Gastrocnemius medialis (tissue), 4 donors: ENCODE results near the gene PCOLCE2. TPM values are rescaled to one million over a fixed set of nuclear protein-coding genes. Genes with fewer than 3 reads are reported as not detected.
"Not testable (repeated sequence)": the region's sequence is repeated elsewhere in the genome, so short reads cannot be mapped to it uniquely, and the experiment has no call there.

ENCODE experiments used
- ATAC-seq, 2 donors: fragments of 150-250 bp; one replicate each; pipeline ENCODE4 v1.9.1; 2016
- DNase-seq, 2 donors: peaks; one replicate each; pipeline ENCODE4 v3.0.0-alpha.2; 2019
- H3K27ac ChIP-seq, 4 donors: fragments of 200-600 bp; sonication (generic); 1 replicate in 1 of 4; 2 replicates in 3 of 4; pipeline ENCODE4 v1.5.1; 2016 to 2018; ENCODE audit warnings: mild to moderate bottlenecking in 2 of 4, moderate library complexity in 1 of 4
- H3K27me3 ChIP-seq, 3 donors: fragments of 200-600 bp; sonication (generic) in 2 of 3; 1 replicate in 1 of 3; 2 replicates in 2 of 3; pipeline versions ENCODE4 v1.5.1 to v1.6.0; 2016 to 2019; ENCODE audit warnings: mild to moderate bottlenecking in 1 of 3, moderate library complexity in 1 of 3
- H3K36me3 ChIP-seq, 2 donors: fragments of 200-600 bp; sonication (generic) in 1 of 2; one replicate each; pipeline ENCODE4 v1.5.1; 2017 to 2018
- H3K4me1 ChIP-seq, 2 donors: fragments of 200-600 bp; sonication (generic) in 1 of 2; one replicate each; pipeline ENCODE4 v1.5.1; 2016 to 2017; ENCODE audit warnings: mild to moderate bottlenecking in 2 of 2
- H3K4me3 ChIP-seq, 4 donors: fragments of 200-600 bp; sonication (generic) in 3 of 4; 1 replicate in 1 of 4; 2 replicates in 3 of 4; pipeline ENCODE4 v1.5.1; 2016 to 2019; ENCODE audit warnings: mild to moderate bottlenecking in 2 of 4
- H3K9me3 ChIP-seq, 3 donors: fragments of 200-600 bp; sonication (generic) in 2 of 3; 1 replicate in 1 of 3; 2 replicates in 2 of 3; pipeline ENCODE4 v1.5.1; 2016 to 2019
- POLR2A ChIP-seq, 2 donors: fragments of 450-650 bp; IDR thresholded peaks; one replicate each; pipeline ENCODE4 v1.6.1; 2017; ENCODE audit warnings: antibody characterized with exemption in 2 of 2, mild to moderate bottlenecking in 2 of 2, moderate library complexity in 2 of 2
- in situ Hi-C, 4 donors: fragments of 200-750 bp; cut with MboI; loops; one replicate each; pipeline versions ENCODE4 v1.15.0 to v1.8.0; 2017; ENCODE audit warnings: low sequenced_read_pairs in 4 of 4
- intact Hi-C: fragments of 100-400 bp; cut with DNase I; formaldehyde crosslinking; loops from one replicate; pipeline ENCODE4 v1.15.1; 2023; ENCODE audit warnings: low total_unique reads
- total RNA-seq, 4 donors: library from RNA; depleted of rRNA; stranded (reverse); fragments of >200 nt; gene quantifications; one replicate each; pipeline versions ENCODE4 v1.1.0 to v1.2.3, GENCODE V29; 2016
- TF ChIP-seq, protein P1 (sequence below), 5 experiments: fragments of 450-650 bp in 3 of 5; fragments of 200-600 bp in 2 of 5; sonication (generic) in 2 of 5; IDR thresholded peaks in 4 of 5; conservative IDR thresholded peaks in 1 of 5; 1 replicate in 4 of 5; 2 replicates in 1 of 5; pipeline ENCODE4 v1.5.1; 2016 to 2019; ENCODE audit warnings: antibody characterized with exemption in 5 of 5, mild to moderate bottlenecking in 3 of 5, moderate library complexity in 3 of 5

PCOLCE2 gene
- total RNA-seq, 4 donors from 2014 or later: 2.5 to 17.2 (median 4.0) TPM

GRCh38 chr3:142888099-142888480, 793 bp downstream of the PCOLCE2 start:
- ATAC-seq (peak in 1 of 2 donors; percentile 36), DNase-seq (no peak)
- Histone ChIP-seq H3K4me3 (peak overlapping the region; percentile 46 to 76 (median 57)), H3K4me1 (peaks cover 0 to 6% of the 10 kb centered on the region in 2 donors), H3K36me3 (no peaks in the 10 kb centered on the region), H3K27me3 (peaks cover 0 to 19% (median 7%) of the 10 kb centered on the region in 3 donors), H3K27ac (peak overlapping the region in 2 of 4 donors; percentile 7 to 19), H3K9me3 (no peaks in the 10 kb centered on the region)
- TF ChIP-seq, protein P1, sequence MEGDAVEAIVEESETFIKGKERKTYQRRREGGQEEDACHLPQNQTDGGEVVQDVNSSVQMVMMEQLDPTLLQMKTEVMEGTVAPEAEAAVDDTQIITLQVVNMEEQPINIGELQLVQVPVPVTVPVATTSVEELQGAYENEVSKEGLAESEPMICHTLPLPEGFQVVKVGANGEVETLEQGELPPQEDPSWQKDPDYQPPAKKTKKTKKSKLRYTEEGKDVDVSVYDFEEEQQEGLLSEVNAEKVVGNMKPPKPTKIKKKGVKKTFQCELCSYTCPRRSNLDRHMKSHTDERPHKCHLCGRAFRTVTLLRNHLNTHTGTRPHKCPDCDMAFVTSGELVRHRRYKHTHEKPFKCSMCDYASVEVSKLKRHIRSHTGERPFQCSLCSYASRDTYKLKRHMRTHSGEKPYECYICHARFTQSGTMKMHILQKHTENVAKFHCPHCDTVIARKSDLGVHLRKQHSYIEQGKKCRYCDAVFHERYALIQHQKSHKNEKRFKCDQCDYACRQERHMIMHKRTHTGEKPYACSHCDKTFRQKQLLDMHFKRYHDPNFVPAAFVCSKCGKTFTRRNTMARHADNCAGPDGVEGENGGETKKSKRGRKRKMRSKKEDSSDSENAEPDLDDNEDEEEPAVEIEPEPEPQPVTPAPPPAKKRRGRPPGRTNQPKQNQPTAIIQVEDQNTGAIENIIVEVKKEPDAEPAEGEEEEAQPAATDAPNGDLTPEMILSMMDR (IDR thresholded peaks at IDR 0.05 in 4 of 5, conservative IDR thresholded peaks at IDR 0.05 in 1 of 5): no peak
- peak in 1 of 2 donors; percentile 11 for TF ChIP-seq POLR2A (IDR thresholded peaks at IDR 0.05)
- intact Hi-C loops: no loop called here
- in situ Hi-C loops: no loop called here

GRCh38 chr3:142886940-142887339, 1.9 kb downstream of the PCOLCE2 start:
- H3K27me3 ChIP-seq: peaks cover 0 to 19% (median 7%) of the 10 kb centered on the region in 3 donors
- no peak for DNase-seq
- intact Hi-C loops (no loop called here), in situ Hi-C loops (no loop called here)
- ATAC-seq: no peak
- H3K9me3 ChIP-seq: no peaks in the 10 kb centered on the region
- H3K27ac ChIP-seq: no peak overlapping the region
- H3K36me3 ChIP-seq: no peaks in the 10 kb centered on the region
- H3K4me1 ChIP-seq: peaks cover 0 to 6% of the 10 kb centered on the region in 2 donors
- H3K4me3 ChIP-seq: no peak overlapping the region
- TF ChIP-seq POLR2A (IDR thresholded peaks at IDR 0.05): no peak
- TF ChIP-seq, protein P1 (IDR thresholded peaks at IDR 0.05 in 4 of 5, conservative IDR thresholded peaks at IDR 0.05 in 1 of 5): no peak

DNA sequence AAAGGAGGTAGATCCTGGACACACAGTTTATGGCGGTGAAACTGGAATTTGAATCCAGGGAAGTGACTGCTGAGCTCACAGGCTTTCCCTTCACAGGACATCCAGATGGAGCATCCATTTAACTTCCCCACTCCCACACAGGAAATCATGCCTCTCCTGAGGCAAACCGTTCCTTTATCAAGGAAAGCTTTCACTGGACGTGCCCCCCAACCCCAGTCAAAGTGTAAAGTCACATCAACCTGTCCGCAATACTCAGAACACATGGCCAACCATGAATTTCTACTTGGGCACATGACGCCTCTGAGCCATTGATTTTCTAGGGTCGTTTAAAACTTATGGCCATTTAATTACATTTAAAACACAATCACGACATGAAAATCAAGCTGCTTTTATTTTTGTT, 2.9 kb downstream of the PCOLCE2 start:
- in situ Hi-C loops: no loop called here
- H3K27ac ChIP-seq: no peak overlapping the region
- intact Hi-C loops: no loop called here

DNA sequence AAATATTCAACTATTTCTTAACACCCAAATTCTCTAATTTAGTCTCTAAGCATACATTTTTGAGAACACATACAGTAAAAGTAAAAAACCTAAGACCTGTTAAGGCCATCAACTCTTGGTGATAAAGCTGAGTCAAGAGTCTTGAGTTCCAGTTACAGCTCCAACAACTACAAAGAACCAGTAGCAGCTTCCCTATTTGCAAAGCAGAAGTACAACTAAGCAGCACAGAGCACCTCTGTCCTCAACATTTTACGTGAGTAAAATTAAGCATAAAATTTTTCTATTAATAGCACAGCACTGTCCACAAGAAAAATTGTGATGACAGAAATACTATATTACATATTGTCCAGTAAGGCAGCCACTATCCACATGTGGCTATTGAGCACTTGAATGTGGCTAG, 4.4 kb downstream of the PCOLCE2 start:
- no peak for ATAC-seq
- no peak overlapping the region for H3K4me3 ChIP-seq
- H3K36me3 ChIP-seq: no peaks in the 10 kb centered on the region
- H3K4me1 ChIP-seq: peaks cover 0 to 6% of the 10 kb centered on the region in 2 donors
- no peak for DNase-seq
- H3K27me3 ChIP-seq: peaks cover 0 to 9% (median 7%) of the 10 kb centered on the region in 3 donors
- intact Hi-C loops: no loop called here
- in situ Hi-C loops: no loop called here
- no peaks in the 10 kb centered on the region for H3K9me3 ChIP-seq
- TF ChIP-seq, protein P1 (IDR thresholded peaks at IDR 0.05 in 4 of 5, conservative IDR thresholded peaks at IDR 0.05 in 1 of 5): no peak
- no peak for TF ChIP-seq POLR2A (IDR thresholded peaks at IDR 0.05)
- H3K27ac ChIP-seq: no peak overlapping the region

More for the DNA sequence above, 2.9 kb downstream of the PCOLCE2 start:
- DNase-seq: no peak
- H3K9me3 ChIP-seq: no peaks in the 10 kb centered on the region
- H3K4me3 ChIP-seq: no peak overlapping the region
- peaks cover 0 to 6% of the 10 kb centered on the region in 2 donors for H3K4me1 ChIP-seq
- no peaks in the 10 kb centered on the region for H3K36me3 ChIP-seq
- ATAC-seq: no peak
- peaks cover 0 to 19% (median 7%) of the 10 kb centered on the region in 3 donors for H3K27me3 ChIP-seq
- TF ChIP-seq POLR2A (IDR thresholded peaks at IDR 0.05): no peak
- TF ChIP-seq, protein P1 (IDR thresholded peaks at IDR 0.05 in 4 of 5, conservative IDR thresholded peaks at IDR 0.05 in 1 of 5): no peak

GRCh38 chr3:142883534-142883933, 5.3 kb downstream of the PCOLCE2 start:
- H3K27ac ChIP-seq, DNase-seq, intact Hi-C loops, in situ Hi-C loops, H3K36me3 ChIP-seq, ATAC-seq, H3K4me1 ChIP-seq, H3K9me3 ChIP-seq, H3K4me3 ChIP-seq, H3K27me3 ChIP-seq: not testable (repeated sequence)
